Dermis lymphatic vessel endothelial cell (primary cell): ENCODE results near the gene ST8SIA2. TPM values are rescaled to one million over a fixed set of nuclear protein-coding genes. Genes with fewer than 3 reads are reported as not detected.

Source experiments
- total RNA-seq: library from RNA; depleted of rRNA; stranded (reverse); fragments of >200 nt; gene quantifications from 2 replicates; pipeline ENCODE4 v1.2.1, GENCODE V29; 2014

The ST8SIA2 gene
- 0.22 and 0.26 TPM in 2 replicates for total RNA-seq

GRCh38 chr15:92393071-92393979 is at the start of gene ST8SIA2:
Gene ST8SIA2, plus strand, starts transcription at chr15:92393881. Its CDS starts 184 bp downstream, at chr15:92394065.

